Measurements from ENCODE around the gene SARDH. TPM values are rescaled to one million over a fixed set of nuclear protein-coding genes. Genes with fewer than 3 reads are reported as not detected.
A peak's percentile ranks its signal among the peaks of the same experiment; 100 is the strongest.

Gene SARDH
- total RNA-seq, 1 donor from 2014 or later, result 1.2 TPM

DNA sequence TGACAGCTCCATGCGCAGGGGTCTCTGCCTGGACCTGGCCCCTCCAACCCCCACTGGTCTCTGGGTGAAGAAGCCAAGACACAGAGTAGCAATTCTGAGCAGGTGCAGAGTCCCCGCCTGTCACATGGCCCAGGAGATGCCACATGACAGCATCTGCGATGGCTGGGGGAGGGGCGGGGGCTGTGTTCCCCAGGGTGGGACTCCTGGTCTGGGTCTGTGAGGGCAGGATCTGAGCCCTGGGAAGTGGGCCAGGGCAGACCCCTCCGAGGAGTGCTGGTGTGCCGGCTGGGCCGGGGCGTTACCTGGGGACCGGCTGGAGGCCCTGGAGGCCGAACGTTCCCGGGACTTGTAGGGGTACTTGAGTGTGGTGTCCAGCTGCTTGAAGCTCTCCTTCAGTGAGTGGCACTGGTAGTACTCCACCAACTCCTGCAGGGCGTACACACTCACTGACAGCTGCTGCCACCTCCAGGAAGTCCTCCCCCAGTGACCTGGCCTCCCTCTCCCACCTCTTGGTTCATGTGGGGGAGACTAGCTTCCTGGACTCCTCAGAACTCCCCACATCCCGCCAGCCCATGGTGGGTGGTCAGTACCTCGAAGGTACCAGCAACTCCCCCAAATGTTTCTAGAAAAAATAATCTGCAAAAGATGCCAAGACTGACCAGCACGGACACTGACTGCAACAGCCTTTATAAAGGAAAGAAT, 32.1 kb upstream of the SARDH start:
- no peak overlapping the region for H3K27ac Mint-ChIP-seq (ENCODE audit: unreplicated experiment)
- H3K4me3 Mint-ChIP-seq (ENCODE audit: unreplicated experiment), result no peak overlapping the region
- H3K4me1 Mint-ChIP-seq (ENCODE audit: low read depth), result no peaks in the 10 kb centered on the region

DNA sequence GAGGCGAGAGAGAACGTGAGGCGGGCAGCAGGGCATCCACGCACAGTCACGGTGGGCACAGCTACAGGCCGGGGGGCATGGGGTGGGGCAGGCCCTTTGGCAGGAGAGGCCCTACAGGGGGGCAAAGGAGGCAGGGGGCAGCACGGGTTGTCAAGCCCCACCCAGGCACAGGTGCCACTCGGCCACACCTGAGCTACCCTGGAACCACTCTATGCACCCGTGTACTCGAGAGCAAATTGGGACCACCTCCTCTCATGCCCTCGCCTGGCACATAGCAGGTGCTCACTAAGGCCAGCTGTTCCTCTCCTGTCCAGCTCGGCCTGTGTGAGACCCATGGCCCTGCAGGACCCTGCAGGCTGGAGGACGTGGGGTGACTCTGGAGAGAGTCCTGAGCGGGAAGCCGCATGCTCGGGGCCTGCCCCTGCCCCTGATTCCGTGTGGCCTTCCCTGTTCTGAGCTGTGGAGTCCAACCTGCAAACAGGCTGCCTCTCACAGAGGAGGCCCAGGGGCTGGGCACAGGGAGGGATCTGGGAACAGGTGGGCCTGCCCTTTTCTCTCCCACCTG, 31.4 kb upstream of the SARDH start:
- peak; percentile 80 for DNase-seq (ENCODE audit: low spot score)
- Mint-ChIP-seq H3K27me3 (ENCODE audit: low read depth) (no peaks in the 10 kb centered on the region), H3K27ac (ENCODE audit: unreplicated experiment) (no peak overlapping the region), H3K36me3 (ENCODE audit: low read depth) (peaks cover 26% of the 10 kb centered on the region), H3K9me3 (ENCODE audit: low read depth) (peaks cover 5% of the 10 kb centered on the region), H3K4me1 (ENCODE audit: low read depth) (no peaks in the 10 kb centered on the region), H3K4me3 (ENCODE audit: unreplicated experiment) (no peak overlapping the region)
- TF ChIP-seq, protein P1, sequence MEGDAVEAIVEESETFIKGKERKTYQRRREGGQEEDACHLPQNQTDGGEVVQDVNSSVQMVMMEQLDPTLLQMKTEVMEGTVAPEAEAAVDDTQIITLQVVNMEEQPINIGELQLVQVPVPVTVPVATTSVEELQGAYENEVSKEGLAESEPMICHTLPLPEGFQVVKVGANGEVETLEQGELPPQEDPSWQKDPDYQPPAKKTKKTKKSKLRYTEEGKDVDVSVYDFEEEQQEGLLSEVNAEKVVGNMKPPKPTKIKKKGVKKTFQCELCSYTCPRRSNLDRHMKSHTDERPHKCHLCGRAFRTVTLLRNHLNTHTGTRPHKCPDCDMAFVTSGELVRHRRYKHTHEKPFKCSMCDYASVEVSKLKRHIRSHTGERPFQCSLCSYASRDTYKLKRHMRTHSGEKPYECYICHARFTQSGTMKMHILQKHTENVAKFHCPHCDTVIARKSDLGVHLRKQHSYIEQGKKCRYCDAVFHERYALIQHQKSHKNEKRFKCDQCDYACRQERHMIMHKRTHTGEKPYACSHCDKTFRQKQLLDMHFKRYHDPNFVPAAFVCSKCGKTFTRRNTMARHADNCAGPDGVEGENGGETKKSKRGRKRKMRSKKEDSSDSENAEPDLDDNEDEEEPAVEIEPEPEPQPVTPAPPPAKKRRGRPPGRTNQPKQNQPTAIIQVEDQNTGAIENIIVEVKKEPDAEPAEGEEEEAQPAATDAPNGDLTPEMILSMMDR (IDR thresholded peaks at IDR 0.05), result no peak

More for the DNA sequence above, 32.1 kb upstream of the SARDH start:
- Mint-ChIP-seq H3K36me3 (ENCODE audit: low read depth) (peaks cover 29% of the 10 kb centered on the region), H3K9me3 (ENCODE audit: low read depth) (peaks cover 5% of the 10 kb centered on the region), H3K27me3 (ENCODE audit: low read depth) (no peaks in the 10 kb centered on the region)
- DNase-seq (ENCODE audit: low spot score), result peak; percentile 92
- TF ChIP-seq, protein P1 (IDR thresholded peaks at IDR 0.05), result no peak

DNA sequence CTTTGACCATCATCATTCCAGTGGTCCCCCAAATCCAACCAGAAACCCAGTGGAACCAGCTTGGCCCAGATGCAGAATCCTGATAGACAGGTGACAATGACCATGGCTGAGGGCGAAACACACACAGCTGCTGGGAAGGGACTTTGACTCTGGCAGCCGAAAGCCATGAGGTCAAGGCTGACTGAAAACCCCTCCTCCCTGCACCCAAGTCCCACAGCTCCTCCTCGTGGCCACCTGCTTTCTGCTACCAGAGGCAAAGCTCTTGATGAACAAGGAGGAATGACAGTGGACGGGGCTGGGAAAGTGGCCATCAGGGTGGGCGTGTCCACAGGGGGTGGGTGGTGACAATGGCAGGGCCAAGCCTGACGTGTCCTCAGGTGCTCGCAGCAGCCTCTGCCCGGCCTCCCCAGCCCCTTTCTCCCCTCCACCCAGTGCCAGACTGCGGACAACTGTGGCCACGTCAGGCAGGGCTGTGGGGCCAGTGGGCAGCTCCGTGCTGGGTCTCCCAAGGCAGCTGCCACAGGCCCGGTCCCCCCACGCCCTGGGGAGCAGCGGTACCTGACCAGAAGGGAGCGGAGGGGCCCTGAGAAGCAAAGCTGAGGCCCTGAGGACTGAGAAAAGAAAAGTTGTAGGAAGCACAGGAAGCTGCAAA, 30.8 kb upstream of the SARDH start:
- peak; percentile 86 for DNase-seq (ENCODE audit: low spot score)
- no peaks in the 10 kb centered on the region for H3K27me3 Mint-ChIP-seq (ENCODE audit: low read depth)
- H3K4me3 Mint-ChIP-seq (ENCODE audit: unreplicated experiment), result no peak overlapping the region
- peaks cover 26% of the 10 kb centered on the region for H3K36me3 Mint-ChIP-seq (ENCODE audit: low read depth)
- H3K27ac Mint-ChIP-seq (ENCODE audit: unreplicated experiment), result no peak overlapping the region
- TF ChIP-seq, protein P1 (IDR thresholded peaks at IDR 0.05), result no peak
- H3K9me3 Mint-ChIP-seq (ENCODE audit: low read depth), result peaks cover 5% of the 10 kb centered on the region
- H3K4me1 Mint-ChIP-seq (ENCODE audit: low read depth), result peaks cover 2% of the 10 kb centered on the region

DNA sequence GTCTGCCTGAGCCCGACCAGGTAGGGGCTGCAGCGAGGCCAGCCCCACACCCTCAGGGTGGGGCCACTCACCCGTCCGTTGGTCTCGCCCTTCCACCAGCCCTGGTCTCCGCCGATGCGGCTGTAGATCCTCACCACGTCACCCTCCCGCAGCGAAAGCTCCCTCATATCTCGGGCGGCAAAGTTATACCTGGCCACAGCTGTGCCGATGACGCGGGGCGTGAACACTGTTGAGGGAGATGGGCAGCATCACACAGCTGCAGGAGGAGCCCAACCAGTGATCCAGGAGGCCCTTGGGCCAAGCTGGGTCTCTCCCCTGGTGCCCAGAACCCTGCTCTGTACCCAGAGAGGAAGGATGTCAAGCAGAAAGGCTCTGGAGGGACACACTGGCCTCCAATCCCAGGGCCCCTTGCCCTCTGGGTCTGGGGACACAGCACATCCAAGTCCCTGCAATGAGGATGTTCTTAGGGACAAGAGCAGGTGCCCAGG, 30.3 kb upstream of the SARDH start:
- peaks cover 29% of the 10 kb centered on the region for H3K36me3 Mint-ChIP-seq (ENCODE audit: low read depth)

DNA sequence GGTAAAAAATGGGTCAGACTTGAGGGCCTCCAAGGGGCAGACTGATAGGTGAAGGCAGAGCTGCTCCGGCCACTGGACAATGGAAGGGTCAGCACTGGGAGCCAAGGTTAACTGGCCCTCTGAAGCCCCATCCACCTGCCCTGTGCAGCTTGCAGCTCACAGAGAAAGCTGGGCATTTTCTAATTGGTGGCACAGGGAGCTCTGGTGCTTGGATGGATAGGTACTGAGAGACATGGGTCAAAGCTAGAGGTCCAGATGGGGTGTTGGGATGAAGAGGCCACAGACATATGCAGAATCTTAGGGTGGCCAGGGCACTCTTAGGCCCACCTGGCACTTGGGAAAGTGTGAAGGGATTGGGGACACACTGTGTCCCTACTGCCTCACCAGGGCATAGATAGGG, 29.5 kb upstream of the SARDH start:
- TF ChIP-seq, protein P1 (IDR thresholded peaks at IDR 0.05), result no peak
- peaks cover 6% of the 10 kb centered on the region for H3K4me1 Mint-ChIP-seq (ENCODE audit: low read depth)
- H3K4me3 Mint-ChIP-seq (ENCODE audit: unreplicated experiment), result no peak overlapping the region
- H3K27me3 Mint-ChIP-seq (ENCODE audit: low read depth), result no peaks in the 10 kb centered on the region
- peaks cover 5% of the 10 kb centered on the region for H3K9me3 Mint-ChIP-seq (ENCODE audit: low read depth)
- H3K27ac Mint-ChIP-seq (ENCODE audit: unreplicated experiment), result no peak overlapping the region
- DNase-seq (ENCODE audit: low spot score), result no peak
- H3K36me3 Mint-ChIP-seq (ENCODE audit: low read depth), result peaks cover 28% of the 10 kb centered on the region

More for the DNA sequence above, 30.3 kb upstream of the SARDH start:
- peak; percentile 47 for DNase-seq (ENCODE audit: low spot score)
- Mint-ChIP-seq H3K27ac (ENCODE audit: unreplicated experiment) (no peak overlapping the region), H3K4me3 (ENCODE audit: unreplicated experiment) (no peak overlapping the region), H3K27me3 (ENCODE audit: low read depth) (no peaks in the 10 kb centered on the region), H3K9me3 (ENCODE audit: low read depth) (peaks cover 5% of the 10 kb centered on the region), H3K4me1 (ENCODE audit: low read depth) (peaks cover 6% of the 10 kb centered on the region)
- TF ChIP-seq, protein P1 (IDR thresholded peaks at IDR 0.05), result no peak

Data from chondrocyte (in vitro differentiated cells).